ENCODE results near the gene DOC2B. TPM values are rescaled to one million over a fixed set of nuclear protein-coding genes. Genes with fewer than 3 reads are reported as not detected.

The DOC2B gene
- total RNA-seq, 1 experiment from 2014 or later: 2.7 TPM

GRCh38 chr17:146983-147761 is 34.3 kb downstream of the DOC2B start:
- DNase-seq (ENCODE audit: low spot score): no peak

More at GRCh38 chr17:146983-147761, 34.3 kb downstream of the DOC2B start:
- Mint-ChIP-seq H3K4me1 (no peaks in the 10 kb centered on the region), H3K36me3 (no peaks in the 10 kb centered on the region), H3K27me3 (ENCODE audit: low read depth) (no peaks in the 10 kb centered on the region), H3K27ac (no peak overlapping the region), H3K4me3 (no peak overlapping the region), H3K9me3 (no peaks in the 10 kb centered on the region)
- ATAC-seq: no peak
- TF ChIP-seq KAT7 (CRISPR knock-in tag; IDR thresholded peaks at IDR 0.05; ENCODE audit: borderline replicate concordance) (no peak), NR3C1 (CRISPR knock-in tag; conservative IDR thresholded peaks at IDR 0.05; ENCODE audit: low read depth) (no peak), AR (CRISPR knock-in tag; IDR thresholded peaks at IDR 0.05) (no peak), STAT6 (CRISPR knock-in tag; conservative IDR thresholded peaks at IDR 0.05; ENCODE audit: low read depth) (no peak), SMAD4 (CRISPR knock-in tag; IDR thresholded peaks at IDR 0.05) (no peak), TCF7 (CRISPR knock-in tag; IDR thresholded peaks at IDR 0.05; ENCODE audit: low read depth) (no peak), NR1H2 (CRISPR knock-in tag; IDR thresholded peaks at IDR 0.05) (no peak), GTF2I (CRISPR knock-in tag; conservative IDR thresholded peaks at IDR 0.05) (no peak), E2F1 (CRISPR knock-in tag; IDR thresholded peaks at IDR 0.05) (no peak), ESRRA (CRISPR knock-in tag; IDR thresholded peaks at IDR 0.05; ENCODE audit: borderline replicate concordance) (no peak), ZNF219 (CRISPR knock-in tag; IDR thresholded peaks at IDR 0.05; ENCODE audit: borderline replicate concordance) (no peak), PREB (CRISPR knock-in tag; IDR thresholded peaks at IDR 0.05; ENCODE audit: borderline replicate concordance) (no peak)
- CTCF ChIA-PET: no interaction called here
- POLR2A ChIA-PET: no interaction called here
